Stimulated activated CD4-positive, alpha-beta T cell treated with anti-CD3 and anti-CD28 coated beads, TNF-alpha, amount 100 ng/mL, for 48 hours (primary cell): ENCODE measurements around the gene GABARAPL2.

Source experiments
- DNase-seq, 3 donors: peaks; one replicate each; pipeline ENCODE4 v3.0.0-alpha.2; 2020; ENCODE audit warnings: low read depth in 3 of 3

The GABARAPL2 gene

DNA sequence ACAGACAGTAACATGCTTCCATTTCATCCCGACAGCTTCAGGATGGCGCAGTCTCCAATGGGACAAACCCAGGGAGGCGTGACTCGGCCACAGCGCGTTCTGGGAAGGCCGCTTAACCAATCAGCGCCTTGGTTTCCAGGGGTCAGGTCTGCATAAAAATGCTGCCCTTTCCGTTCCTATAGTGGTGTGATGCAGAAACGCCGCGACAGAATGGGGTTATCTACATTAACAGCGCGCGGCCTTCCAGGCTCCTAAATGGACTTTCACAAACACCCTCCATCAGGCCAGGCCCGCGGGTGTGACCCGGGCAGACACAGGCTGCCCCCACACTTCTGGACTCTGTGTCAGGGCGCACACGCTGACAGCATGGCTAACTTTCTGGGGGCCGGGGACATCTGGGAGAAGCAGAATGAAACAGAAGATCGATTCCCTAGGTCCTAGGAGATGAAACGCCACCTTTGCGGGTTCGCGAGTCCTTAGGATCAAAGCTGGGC lies 10.9 kb upstream of the GABARAPL2 start:
- peak in 1 of 3 donors; percentile 4 for DNase-seq

DNA sequence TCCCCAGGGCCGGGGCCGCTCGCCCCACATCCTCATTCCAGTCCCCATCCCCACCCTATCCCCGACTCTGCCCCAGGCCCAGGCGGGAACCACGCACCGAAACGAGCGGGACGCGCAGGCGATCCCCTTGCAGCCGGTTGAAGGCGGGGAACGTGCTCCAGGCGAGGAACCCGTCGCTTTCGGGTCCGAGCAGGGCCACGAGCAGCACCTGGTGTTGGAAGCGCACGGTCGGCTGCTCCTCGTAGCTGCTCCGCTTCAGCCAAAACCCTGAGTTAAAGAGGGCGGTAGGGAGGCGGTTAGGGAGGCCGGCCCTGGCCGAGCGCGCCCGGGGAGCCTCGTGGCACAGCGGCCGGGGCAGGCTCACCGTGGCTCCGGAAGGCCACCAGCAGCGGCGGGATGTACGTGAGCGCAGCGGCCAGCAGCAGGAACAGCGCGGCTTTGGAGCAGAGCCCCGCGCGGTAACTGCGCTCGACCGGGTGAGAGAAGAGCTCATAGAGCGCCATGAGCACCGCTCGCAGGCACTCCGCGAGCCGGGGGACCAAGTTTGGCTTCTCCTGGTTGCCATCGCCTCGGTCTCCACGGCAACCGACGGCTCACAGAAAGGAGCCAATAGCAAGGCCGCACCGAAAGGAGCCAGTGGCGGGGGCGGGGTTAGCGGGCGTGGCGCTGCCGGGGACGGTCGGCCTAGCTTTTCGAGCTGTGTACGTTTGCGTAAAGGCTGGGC lies 10.3 kb upstream of the GABARAPL2 start, which contains the start of gene TMEM231:
Gene TMEM231 (minus strand): TSS at position 546 of the 724 bp plus-strand sequence. CDS start 43 bp downstream, at position 503.
- DNase-seq: peak; percentile 93 to 98 (median 96)

DNA sequence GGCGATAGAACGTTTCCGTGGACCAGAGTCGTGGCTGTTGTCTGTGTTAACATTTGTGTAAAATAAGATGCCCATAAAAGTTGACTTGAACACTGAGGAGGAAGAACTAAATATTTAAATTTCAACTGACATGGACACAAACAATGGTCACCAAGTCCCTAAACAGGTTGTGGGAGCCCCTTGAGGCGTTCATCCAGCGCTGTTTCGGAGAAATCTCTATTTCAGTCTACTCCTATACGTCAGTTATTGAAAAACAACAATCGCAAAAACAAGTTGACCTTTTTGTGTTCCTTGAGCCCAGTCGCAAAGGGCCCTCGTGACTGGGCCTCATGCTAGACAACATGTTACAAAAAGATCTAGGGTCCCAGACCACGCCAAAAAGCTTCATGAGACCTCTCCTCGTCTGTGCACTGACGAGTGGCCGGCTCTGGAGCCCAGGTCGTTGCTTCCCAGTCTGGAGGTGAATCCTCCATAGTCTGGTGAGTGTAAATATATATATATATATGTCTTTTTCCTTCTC lies 9.7 kb upstream of the GABARAPL2 start:
- no peak for DNase-seq

DNA sequence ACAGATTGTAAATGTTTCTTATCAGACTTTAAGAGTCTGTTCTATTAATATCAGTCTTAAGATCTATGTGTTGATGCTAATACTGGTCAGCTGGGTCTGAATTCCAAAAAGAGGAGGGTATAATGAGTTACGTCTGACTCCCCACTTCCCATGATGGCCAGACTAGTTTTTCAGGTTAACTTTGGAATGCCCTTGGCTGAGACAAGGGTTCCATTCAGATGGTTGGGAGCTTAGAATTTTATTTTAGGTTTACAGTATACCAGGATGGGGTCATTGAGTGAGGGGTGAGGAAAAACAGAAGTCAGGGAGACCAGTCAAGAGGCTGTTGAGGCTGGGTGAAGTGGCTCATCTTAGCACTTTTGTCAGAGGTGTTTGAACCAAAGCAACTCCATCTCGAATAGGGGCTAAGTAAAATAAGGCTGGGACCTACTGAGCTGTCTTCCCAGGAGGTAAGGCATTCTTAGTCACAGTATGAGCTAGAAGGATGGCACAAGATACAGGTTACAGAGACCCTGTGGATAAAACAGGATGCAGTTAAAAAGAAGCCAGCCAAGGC lies 7.3 kb upstream of the GABARAPL2 start:
- DNase-seq: no peak

DNA sequence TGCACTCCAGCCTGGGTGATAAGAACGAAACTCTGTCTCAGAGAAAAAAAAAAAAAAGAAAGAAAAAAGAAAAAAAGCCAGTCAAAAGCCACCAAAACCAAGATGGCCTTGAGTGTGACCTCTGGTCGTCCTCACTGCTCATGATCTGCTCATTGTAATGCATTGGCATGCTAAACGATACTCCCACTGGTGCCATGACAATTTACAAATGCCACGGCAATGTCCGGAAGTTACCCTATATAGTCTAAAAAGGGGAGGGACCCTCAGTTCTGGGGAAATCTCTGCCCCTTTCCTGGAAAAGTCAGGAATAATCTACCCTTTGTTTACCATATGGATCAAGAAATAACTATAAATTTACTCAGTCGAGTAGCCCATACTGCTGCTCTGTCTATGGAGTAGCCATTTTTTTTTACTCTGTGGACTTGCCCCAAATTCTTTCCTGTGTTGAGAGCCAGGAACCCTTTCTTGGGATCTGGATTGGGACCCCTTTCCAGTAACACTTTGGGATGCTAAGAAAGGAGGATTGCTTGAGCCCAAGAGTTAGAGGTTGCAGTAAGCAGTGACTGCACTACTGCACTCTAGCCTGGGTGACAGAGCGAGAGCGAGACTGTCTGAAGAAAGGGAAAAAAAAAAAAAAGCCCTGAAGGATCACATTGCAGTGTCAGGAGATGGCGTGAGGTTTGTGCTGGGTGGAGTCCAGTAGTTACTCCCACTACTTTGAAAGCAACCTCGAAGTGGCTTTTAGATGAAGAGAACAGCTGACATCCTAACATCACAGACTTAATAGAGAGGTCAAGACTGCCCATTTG lies 6.4 kb upstream of the GABARAPL2 start:
- no peak for DNase-seq

DNA sequence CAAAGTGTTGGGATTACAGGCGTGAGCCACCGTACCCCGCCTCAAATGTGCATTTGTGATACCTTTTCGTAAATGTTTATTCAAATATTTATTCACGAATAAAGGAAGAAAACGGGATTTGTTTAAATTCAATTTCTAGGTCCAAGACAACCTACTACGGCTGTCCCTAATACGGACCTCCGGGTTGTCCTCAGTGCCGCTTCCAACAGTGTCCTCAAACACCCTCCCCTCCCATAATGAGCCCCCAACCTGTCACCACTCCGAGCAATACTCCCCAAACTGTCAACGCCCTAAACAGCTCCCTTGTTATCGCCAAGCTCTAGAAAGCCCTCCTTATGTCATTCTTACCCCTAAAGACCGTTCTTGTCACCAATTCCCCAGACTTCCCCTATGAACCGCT lies 539 bp upstream of the GABARAPL2 start:
- no peak for DNase-seq

DNA sequence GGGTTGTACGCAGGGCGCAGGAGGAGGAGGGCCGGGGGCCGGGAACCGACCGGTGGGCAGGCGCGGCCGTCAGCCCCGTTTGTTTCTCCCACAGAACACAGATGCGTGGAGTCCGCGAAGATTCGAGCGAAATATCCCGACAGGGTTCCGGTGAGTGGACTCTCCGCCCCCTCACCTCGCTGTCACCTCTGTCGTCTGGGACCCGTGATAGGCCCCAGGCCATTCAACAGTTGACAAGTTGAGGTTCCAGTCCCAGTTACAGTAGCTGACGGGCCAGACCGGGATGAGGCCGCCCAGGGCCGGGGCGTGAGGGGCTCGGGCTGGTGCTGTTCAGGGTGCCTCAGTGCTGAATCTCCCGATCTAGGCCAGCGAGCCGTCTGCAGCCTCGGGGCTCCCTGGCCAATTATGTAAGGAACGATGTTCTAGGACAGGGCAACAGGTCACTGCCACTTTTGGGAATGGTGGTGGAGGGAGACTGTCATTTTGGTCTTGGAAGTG lies 628 bp downstream of the GABARAPL2 start:
- DNase-seq: peak in 1 of 3 donors; percentile 9

DNA sequence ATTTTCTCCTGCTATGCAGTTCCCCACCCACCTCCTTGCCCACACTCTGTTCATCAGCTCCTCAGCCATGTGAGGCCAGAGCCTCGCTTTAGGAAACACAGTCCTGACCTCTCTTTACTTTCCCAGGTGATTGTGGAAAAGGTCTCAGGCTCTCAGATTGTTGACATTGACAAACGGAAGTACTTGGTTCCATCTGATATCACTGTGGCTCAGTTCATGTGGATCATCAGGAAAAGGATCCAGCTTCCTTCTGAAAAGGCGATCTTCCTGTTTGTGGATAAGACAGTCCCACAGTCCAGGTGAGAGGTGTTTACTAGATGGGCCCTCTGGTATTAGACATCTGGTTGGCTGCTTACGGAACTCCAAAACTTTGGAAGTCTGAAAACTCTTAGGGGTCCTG lies 1.7 kb downstream of the GABARAPL2 start:
- DNase-seq: no peak

DNA sequence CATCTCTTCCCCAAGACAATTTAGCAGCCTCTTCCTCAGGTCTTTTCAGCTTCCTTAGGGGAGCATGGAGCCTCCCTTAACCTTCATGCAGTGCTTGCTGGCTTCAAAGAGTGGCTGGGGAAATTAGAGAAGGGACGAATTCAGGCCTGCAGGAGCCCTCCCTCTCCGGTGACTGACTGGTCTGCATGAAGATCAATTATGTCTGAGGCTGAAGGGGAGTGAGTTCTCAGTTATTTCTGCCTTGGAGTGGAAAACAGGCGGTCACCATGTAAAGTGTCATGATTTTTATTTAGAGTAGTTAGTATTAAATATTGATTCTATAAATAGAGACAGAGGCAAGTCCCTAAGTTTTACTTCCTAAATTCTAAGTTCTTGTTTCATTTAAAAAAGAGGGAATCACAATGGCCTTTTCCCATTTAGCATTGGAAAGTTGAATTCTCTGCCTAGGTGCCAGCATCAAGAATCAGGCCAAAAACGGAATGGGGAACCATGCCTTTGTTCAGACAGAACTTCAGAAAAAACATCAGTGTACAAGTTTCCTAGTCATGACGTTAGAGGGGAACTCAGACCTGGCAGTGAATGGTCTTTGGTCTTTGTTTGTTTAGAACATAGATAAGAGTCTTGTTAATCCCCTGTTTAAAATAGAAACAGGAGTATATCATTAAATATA lies 4.4 kb downstream of the GABARAPL2 start:
- no peak for DNase-seq

DNA sequence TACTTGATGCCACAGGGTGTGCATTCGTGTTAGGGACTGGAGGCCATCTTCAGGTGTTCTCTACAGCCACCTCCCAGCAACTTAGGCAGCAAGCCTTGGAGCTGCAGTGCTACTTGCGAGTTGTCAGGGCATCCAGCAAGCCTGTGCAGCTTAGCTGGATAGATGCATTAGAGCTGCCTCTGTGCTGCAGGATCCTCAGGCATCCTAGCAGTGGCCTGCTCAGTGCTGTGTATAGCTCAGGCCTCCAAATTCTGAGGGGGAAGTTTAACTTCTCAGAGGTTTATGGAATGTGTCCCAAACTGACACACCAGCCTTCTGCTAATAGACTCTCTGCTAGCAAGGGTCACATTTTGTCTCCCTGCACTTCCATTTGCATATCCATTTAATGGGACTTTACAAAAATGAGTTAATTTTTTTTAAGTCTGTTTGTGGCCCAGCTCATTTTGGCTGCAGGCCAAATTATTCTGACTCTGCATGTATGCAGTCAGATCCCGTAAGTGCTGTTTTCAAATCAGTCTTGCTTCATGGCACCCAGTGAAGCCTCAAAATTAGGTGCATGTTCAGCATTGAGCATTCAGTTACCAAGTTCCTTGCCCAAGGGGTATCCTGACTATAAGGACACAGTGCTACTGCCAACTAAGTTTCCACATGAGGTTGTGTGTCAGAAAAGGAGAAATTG lies 6.8 kb downstream of the GABARAPL2 start:
- DNase-seq: no peak

DNA sequence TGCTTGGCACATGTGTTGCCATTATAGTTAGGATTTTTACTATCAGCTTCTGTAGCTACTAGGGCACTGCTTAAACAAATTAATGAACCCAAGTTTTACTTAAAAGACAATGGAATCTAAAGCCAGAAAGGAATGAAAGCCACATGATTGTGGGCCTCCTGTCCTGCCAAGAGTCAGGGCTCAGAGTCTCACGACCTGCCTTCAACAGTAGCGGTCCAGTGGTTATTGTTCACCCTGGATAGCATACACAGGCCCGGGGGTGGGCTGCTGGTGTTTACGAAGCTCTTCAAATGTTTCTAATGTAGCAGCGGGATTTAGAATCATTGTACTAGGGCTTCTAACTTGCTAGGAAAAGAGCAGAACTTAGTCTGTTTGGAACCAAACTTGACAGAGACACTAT lies 7.8 kb downstream of the GABARAPL2 start:
- no peak for DNase-seq

DNA sequence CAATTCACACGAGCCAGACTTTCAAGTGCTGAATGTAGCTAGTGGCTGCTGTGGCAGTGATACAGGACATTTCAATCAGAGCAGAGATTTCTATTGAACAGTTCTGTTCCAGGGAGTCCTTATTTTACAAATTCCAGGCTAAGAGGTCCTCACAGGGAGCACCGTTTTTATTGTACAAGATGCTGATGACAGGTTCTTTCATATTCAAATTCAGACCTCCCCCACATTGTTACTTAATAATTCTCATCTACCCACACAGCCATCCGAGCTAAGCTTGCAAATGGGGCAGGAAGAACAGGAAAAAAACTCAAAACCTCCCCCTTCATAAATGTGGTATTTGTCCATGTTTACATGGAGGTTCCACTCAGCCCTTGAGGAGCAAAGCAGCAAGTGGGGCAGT lies 9.8 kb downstream of the GABARAPL2 start:
- DNase-seq: no peak

DNA sequence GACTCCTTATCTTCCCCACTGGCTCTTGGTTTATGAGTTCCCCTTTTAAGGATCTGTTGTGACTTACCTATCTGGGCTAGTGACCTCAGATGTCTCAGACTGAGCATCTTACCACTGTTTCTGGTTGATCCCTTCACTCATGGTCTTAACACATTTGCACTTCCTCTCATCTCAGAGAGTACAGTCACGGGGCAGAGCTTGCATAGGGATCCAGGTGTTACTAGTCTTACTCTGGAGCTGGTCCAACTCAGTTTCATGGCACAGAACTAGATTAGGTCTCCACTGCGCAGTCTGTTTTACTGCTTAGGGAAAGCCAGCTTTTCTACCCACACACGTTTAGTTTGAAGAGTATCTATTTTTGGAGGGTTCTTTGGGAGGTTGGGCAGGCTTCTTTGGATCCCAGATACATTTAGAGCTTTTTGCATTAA lies 10.2 kb downstream of the GABARAPL2 start:
- no peak for DNase-seq

DNA sequence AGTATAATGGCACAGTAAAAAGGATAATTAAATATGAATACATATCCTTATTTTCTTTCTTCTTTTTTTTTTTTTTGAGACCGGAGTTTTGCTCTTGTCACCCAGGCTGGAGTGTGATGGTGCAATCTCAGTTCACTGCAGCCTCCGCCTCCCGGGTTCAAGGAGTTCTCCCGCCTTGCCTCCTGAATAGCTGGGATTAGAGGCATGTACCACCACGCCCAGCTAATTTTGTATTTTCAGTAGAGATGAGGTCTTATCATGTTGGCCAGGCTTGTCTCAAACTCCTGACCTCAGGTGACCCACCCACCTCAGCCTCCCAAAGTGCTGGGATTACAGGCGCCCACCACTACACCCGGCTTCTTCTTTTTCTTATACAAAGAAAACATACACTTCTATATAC lies 12.0 kb downstream of the GABARAPL2 start:
- DNase-seq: no peak

DNA sequence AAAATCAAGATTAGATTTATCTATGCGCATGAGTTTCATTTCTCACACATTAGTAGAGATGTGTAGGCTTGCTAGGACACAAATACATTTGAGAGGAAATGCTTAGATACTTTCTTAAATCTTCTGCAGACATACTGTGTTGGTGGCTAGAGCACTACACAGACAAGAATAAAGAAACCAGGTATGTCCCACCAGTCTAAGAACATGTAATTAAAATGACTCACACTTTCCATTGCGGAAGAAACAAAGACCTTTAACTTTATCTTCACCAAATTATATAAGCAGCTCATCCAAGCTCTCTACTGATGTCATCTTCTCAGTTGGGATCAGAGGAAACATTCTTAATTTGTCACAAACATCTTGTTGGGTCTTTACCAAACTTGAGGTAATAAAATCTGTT lies 12.5 kb downstream of the GABARAPL2 start:
- DNase-seq: no peak

DNA sequence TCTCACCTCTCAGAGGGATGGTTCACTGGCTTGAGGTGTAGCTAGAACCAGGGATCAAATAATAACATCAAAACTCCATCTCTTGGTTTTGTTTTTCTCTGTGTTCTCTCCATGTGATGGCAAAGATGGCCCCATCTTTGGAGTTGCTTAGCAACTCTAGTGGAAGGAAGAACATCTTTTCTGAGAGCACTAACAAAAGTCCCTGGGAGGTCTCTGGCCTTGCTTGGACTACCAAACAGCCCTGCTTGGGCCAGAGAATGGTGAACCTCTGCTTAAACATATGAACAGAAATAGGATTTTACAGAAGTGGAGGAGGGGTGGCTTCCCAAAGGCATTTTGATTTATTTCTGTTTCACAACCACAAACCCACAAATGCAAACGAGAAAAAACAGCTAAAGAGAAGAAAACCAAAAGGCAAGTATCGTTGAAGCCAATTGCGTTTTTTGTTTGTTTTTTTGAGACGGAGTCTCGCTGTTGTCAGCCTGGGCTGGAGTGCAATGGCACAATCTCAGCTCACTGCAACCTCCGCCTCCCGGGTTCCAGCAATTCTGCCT lies 13.2 kb downstream of the GABARAPL2 start:
- no peak for DNase-seq

DNA sequence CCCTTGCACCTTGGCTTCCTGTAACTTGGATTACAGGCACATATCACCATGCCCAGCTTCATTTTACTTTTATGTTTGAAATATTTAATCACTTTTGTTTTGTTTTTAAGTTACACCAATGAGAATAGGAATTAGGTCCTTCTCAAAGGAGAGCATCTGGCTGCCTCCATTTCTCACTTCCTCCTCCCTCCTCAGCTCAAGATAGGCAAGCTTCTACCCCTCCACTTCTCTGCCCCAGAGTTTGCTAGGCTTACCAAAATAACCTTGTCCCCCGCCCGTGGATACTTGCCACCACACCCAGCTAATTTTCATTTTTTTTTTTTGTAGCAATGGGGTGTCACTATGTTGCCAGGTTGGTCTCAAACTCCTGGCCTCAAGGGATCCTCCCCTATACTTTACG lies 17.9 kb downstream of the GABARAPL2 start:
- no peak for DNase-seq

DNA sequence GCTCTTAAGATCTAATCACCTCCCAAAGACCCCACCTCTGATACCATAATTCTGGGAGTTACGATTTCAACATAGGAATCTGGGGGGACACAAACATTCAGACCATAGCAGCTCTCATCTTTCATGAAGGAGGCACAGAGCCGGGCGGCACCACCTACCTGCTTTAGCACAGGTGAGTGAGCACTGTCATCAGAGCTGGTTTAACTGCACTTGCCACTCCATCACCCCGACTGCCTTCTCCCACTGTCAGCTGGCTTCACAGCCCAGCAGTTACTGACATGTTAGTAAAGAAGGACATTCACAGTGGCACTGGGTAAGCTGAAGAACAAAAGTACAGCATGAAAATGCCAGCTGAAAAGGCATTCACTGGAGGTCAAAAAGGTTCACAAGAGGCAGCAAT lies 22.5 kb downstream of the GABARAPL2 start:
- no peak for DNase-seq

DNA sequence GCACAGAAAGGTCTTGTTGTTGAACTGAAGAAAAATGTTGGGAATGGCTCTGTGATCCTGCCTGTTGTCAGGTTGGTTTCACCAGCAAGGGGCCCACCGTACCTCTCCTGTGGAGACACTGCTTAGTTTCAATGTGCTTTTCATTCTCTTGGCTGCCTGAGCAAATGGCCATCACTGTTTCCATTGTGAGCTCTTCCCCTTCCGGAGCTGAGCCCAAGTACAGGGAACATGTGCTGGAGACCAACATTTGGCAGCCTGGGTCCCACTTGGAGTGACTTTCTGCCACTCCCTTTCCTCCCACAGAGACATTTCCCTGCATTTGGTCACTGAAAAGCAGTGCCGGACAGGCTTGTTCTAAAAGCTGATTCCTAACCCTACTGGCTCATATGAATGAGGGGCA lies 23.1 kb downstream of the GABARAPL2 start:
- DNase-seq: no peak

DNA sequence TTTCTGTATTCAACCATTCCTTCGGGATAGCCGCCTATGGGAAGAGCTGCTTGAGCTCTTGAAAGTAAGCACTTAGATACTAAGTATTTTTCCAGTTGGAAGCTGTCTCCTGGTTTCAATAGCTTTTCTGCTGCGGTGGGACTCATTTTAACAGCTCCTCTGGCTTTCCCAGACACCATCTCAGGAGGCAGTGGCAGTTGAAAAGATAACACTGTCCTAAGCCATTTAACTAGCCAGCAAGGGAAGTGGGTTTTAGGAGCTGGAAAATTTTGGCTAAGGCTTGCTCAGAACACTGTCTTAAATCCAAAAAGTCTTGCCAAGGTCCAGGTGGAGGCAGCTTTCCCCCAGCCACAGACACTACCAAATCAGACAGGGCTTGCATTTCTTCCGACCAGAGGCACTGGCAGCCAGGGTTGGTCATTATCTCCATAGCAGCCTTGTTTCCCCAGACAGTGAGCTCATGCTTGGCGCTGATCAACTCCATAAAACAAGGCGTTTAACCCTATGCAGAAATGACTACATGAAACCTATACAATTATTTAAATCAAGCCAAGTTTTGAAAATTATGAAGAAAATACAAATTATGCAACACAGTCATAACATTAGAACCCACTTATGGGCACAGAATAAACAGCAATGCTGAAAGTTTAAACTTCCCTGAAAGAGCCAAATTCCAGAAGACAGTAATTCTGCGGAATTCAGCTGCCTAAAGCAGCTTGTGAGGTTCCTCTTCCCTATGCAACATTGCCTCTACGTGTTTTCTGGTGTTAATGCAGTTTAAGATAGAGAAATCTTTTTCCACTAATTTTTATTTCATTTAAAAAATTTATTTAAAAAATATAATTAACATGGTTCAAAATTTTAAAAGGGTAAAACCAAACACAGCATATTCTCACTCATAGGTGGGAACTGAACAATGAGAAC lies 25.0 kb downstream of the GABARAPL2 start:
- no peak for DNase-seq
